GM06990 (cell line): Measurements from ENCODE around the gene DACH1.

Experiments used
- DNase-seq: peaks from one replicate; pipeline ENCODE4 v3.0.0-alpha.2; 2011; ENCODE audit not compliant: insufficient read length; ENCODE audit errors: extremely low read depth
- H3K27me3 ChIP-seq: replicated peaks from 2 replicates; pipeline ENCODE4 v1.6.0; 2011; ENCODE audit warnings: low read length; ENCODE audit not compliant: control insufficient read depth, insufficient read depth
- H3K36me3 ChIP-seq: 2 replicates; pipeline ENCODE4 v1.5.1; 2011; ENCODE audit warnings: low read length; ENCODE audit not compliant: control insufficient read depth, insufficient read depth
- H3K4me3 ChIP-seq: replicated peaks from 2 replicates; pipeline ENCODE4 v1.5.1; 2011; ENCODE audit warnings: low read depth, mild to moderate bottlenecking, control low read depth, low read length
- TF ChIP-seq, protein P1 (sequence below): IDR thresholded peaks from 2 replicates; pipeline ENCODE4 v1.5.1; 2011; ENCODE audit warnings: low read length, control low read depth, mild to moderate bottlenecking, inconsistent platforms; ENCODE audit not compliant: insufficient read depth, poor library complexity, severe bottlenecking

Gene DACH1

DNA sequence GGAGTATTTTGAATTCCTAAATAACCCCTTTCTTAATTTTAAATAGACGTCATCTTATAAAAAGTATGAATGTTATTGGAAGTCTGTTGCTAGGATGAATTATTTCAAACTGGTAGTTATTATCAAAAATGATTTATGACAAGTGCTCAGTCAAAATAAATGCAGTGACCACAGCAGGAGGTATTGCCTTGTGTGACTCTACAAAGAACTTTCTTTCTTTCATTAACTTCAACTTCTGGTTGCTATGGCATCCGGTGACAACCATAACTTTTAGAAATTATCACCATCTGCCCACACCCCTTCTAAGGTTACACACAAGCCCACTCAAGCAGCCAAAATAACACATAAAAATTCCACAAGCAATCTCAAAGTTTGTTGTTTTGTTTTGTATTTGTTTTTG is 189.9 kb downstream of the DACH1 start:
- Histone ChIP-seq H3K36me3 (no peaks in the 10 kb centered on the region), H3K4me3 (no peak overlapping the region), H3K27me3 (no peaks in the 10 kb centered on the region)
- TF ChIP-seq, protein P1, sequence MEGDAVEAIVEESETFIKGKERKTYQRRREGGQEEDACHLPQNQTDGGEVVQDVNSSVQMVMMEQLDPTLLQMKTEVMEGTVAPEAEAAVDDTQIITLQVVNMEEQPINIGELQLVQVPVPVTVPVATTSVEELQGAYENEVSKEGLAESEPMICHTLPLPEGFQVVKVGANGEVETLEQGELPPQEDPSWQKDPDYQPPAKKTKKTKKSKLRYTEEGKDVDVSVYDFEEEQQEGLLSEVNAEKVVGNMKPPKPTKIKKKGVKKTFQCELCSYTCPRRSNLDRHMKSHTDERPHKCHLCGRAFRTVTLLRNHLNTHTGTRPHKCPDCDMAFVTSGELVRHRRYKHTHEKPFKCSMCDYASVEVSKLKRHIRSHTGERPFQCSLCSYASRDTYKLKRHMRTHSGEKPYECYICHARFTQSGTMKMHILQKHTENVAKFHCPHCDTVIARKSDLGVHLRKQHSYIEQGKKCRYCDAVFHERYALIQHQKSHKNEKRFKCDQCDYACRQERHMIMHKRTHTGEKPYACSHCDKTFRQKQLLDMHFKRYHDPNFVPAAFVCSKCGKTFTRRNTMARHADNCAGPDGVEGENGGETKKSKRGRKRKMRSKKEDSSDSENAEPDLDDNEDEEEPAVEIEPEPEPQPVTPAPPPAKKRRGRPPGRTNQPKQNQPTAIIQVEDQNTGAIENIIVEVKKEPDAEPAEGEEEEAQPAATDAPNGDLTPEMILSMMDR: no peak
- DNase-seq: no peak

DNA sequence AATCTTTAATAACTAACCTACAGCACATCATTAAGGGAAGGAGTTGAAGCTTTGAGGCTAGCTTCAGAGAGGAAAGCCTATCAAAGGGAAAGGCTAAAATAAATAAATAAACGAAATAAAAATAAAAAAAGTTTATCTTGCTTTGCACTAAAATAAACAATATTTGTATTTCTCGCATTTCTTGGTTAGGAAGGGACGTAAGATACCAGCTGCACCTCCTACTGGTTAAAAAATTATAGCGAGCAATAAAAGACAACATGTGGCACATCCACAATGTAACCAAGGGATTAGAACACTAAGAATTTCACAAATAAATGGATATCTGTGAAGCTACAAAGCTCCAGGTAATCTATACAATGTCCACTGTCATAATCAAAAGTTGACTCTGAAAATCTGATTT is 194.5 kb downstream of the DACH1 start:
- TF ChIP-seq, protein P1: peak; percentile 23

GRCh38 chr13:71663431-71663830 is 203.6 kb downstream of the DACH1 start:
- no peak overlapping the region for H3K4me3 ChIP-seq
- TF ChIP-seq, protein P1: no peak

More for the DNA sequence above, 194.5 kb downstream of the DACH1 start:
- DNase-seq: no peak
- Histone ChIP-seq H3K27me3 (no peaks in the 10 kb centered on the region), H3K4me3 (no peak overlapping the region), H3K36me3 (no peaks in the 10 kb centered on the region)

GRCh38 chr13:71661921-71662320 is 205.1 kb downstream of the DACH1 start:
- DNase-seq: no peak
- H3K27me3 ChIP-seq: no peaks in the 10 kb centered on the region
- H3K4me3 ChIP-seq: no peak overlapping the region
- TF ChIP-seq, protein P1: no peak
- H3K36me3 ChIP-seq: no peaks in the 10 kb centered on the region

More at GRCh38 chr13:71663431-71663830, 203.6 kb downstream of the DACH1 start:
- no peak for DNase-seq
- no peaks in the 10 kb centered on the region for H3K27me3 ChIP-seq
- H3K36me3 ChIP-seq: no peaks in the 10 kb centered on the region

DNA sequence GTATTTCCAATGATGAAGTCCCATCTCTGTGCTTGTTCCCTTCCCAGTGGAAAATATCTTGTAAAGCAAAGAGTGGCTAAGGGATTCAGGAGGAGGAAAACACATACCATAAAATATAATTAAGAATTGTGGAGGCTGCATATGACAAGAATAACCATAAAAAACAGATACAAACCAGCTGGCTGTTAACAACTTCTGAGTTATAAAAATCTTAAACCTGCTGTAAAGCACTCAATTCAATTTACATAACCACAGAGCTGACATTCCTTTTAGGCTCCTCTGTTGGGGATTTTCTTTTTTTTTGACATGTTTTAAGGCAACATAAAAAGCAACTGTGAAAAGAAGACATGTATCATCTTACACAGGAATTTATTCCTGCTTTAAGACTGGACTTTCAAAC is 207.6 kb downstream of the DACH1 start:
- no peaks in the 10 kb centered on the region for H3K36me3 ChIP-seq
- no peak for DNase-seq
- TF ChIP-seq, protein P1: no peak
- no peaks in the 10 kb centered on the region for H3K27me3 ChIP-seq
- no peak overlapping the region for H3K4me3 ChIP-seq

GRCh38 chr13:71645467-71645866 is 221.5 kb downstream of the DACH1 start:
- H3K36me3 ChIP-seq: no peaks in the 10 kb centered on the region
- no peak for DNase-seq
- H3K4me3 ChIP-seq: no peak overlapping the region
- TF ChIP-seq, protein P1: no peak
- H3K27me3 ChIP-seq: no peaks in the 10 kb centered on the region
